ENCODE results near the gene HERC5. TPM values are rescaled to one million over a fixed set of nuclear protein-coding genes. Genes with fewer than 3 reads are reported as not detected.
"Not testable (repeated sequence)": the region's sequence is repeated elsewhere in the genome, so short reads cannot be mapped to it uniquely, and the experiment has no call there.

Gene HERC5
- total and polyA plus RNA-seq, 2 donors = 6.5 to 9.1 TPM

DNA sequence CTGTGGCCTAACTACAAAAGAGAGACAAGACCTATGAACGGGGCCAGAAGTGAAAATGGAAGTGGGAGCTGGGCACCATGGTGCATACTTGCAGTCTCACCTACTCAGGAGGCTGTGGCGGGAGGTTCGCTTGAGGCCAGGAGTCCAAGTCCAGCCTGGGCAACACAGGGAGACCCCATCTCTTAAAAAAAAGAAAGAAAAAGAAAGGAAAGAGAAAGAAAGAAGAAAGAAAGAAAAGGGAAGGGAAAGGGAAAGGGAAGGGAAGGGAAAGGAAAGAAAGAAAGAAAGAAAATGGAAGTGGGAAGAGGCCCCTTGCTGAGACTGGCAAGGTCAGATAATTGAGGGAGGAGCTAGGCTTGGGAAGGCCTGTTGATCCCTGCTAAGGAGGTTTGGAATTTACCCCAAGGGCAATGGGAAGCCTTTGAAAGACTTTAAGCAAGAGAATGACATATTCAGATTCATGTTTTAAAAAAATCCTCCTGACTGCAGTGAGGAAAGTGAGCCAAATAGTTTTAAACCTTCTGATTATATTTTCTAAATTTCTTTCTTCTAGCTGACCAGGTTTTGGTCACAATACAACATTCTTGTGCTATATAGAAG is 17.7 kb upstream of the HERC5 start:
- WGBS = 95% methylated on average over 3 of the region's 3 CpGs
- no peak for DNase-seq (ENCODE audit: extremely low spot score)
- no peaks in the 10 kb centered on the region for H3K36me3 ChIP-seq (ENCODE audit: insufficient read depth)
- H3K4me3 ChIP-seq (ENCODE audit: low read depth, low read length) = no peak overlapping the region
- H3K4me1 ChIP-seq (ENCODE audit: insufficient read depth) = no peaks in the 10 kb centered on the region
- no peak overlapping the region for H3K27ac ChIP-seq (ENCODE audit: low read depth)

DNA sequence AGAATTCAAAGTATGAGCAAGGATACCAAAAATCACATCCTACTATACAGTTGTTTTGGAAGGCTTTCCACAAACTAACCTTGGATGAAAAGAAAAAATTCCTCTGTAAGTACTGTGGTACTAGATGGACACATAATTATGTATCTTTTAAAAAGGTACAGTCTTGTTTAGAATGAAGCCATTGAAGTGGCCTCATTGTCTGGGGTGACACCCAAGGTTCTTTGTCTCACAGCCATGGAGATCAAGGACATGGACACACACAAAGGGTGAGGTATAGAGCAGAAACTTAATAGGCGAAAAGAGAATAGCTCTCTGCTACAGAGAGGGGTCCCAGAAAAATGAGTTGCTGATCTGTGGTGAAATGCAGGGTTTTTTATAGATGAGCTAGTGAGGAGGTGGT is 16.8 kb upstream of the HERC5 start:
- WGBS = 100% methylated on average over 1 of the region's 1 CpG

GRCh38 chr4:88441696-88442095 is 15.2 kb upstream of the HERC5 start:
- H3K4me3 ChIP-seq (ENCODE audit: low read depth, low read length) = no peak overlapping the region
- H3K36me3 ChIP-seq (ENCODE audit: insufficient read depth) = no peaks in the 10 kb centered on the region
- DNase-seq (ENCODE audit: extremely low spot score) = no peak
- H3K27ac ChIP-seq (ENCODE audit: low read depth) = no peak overlapping the region
- H3K4me1 ChIP-seq (ENCODE audit: insufficient read depth) = no peaks in the 10 kb centered on the region

More for the DNA sequence above, 16.8 kb upstream of the HERC5 start:
- Histone ChIP-seq H3K4me1 (ENCODE audit: insufficient read depth) (no peaks in the 10 kb centered on the region), H3K36me3 (ENCODE audit: insufficient read depth) (no peaks in the 10 kb centered on the region), H3K4me3 (ENCODE audit: low read depth, low read length) (no peak overlapping the region), H3K27ac (ENCODE audit: low read depth) (no peak overlapping the region)
- no peak for DNase-seq (ENCODE audit: extremely low spot score)

DNA sequence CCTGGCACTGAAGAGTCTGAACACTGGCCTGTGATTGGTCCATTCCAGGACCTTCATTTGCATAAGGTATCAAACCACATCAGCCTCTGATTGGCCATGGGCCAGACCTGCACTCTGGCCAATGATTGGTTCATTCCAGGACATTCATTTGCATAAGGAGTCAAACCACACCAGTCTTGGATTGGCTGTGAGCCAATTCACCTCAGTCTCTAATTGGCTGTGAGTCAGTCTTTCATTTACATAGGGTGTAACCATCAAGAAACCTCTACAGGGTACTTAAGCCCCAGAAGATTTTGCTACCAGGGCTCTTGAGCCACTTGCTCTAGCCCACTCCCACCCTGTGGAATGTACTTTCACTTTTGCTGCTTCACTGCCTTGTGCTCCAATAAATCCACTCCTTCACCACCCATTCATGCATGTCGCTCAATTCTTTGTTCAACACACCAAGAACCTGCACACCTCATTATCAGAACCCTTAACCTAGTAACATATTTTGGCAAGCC is 14.2 kb upstream of the HERC5 start:
- Histone ChIP-seq H3K4me1 (ENCODE audit: insufficient read depth) (no peaks in the 10 kb centered on the region), H3K4me3 (ENCODE audit: low read depth, low read length) (no peak overlapping the region), H3K27ac (ENCODE audit: low read depth) (no peak overlapping the region), H3K36me3 (ENCODE audit: insufficient read depth) (no peaks in the 10 kb centered on the region)
- WGBS = 97% methylated on average over 1 of the region's 1 CpG
- DNase-seq (ENCODE audit: extremely low spot score) = no peak

- Histone ChIP-seq H3K4me1 (ENCODE audit: insufficient read depth) (no peaks in the 10 kb centered on the region), H3K36me3 (ENCODE audit: insufficient read depth) (no peaks in the 10 kb centered on the region), H3K4me3 (ENCODE audit: low read depth, low read length) (no peak overlapping the region), H3K27ac (ENCODE audit: low read depth) (no peak overlapping the region)
- no peak for DNase-seq (ENCODE audit: extremely low spot score)
- WGBS = 86% methylated on average over 5 of the region's 5 CpGs
These were observed 13.4 kb upstream of the HERC5 start for GRCh38 chr4:88443486-88443885.

DNA sequence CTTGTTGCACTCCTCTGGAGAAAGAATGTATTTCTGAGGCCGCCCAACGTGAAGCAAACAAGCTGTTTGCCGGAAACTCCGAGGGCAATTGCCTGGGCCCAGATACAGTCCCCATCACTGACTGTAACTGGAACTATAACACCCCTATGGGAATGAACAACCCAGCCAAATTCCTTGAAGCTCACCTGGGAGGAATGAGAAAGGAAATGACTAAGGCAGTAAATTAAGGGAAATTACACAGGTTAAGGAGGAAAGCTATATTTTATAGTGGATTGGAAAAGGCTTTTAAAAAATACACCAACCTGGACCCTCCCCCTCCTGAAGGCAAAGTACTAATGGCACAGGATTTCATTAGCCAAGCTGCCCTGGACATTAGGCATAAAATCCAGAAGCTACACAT is 11.7 kb upstream of the HERC5 start:
- H3K36me3 ChIP-seq (ENCODE audit: insufficient read depth) = no peaks in the 10 kb centered on the region
- H3K4me3 ChIP-seq (ENCODE audit: low read depth, low read length) = no peak overlapping the region
- no peak for DNase-seq (ENCODE audit: extremely low spot score)
- WGBS = 71% methylated on average over 4 of the region's 4 CpGs
- H3K4me1 ChIP-seq (ENCODE audit: insufficient read depth) = no peaks in the 10 kb centered on the region
- H3K27ac ChIP-seq (ENCODE audit: low read depth) = no peak overlapping the region

GRCh38 chr4:88446124-88446523 is 10.8 kb upstream of the HERC5 start:
- 74% methylated on average over 3 of the region's 3 CpGs for WGBS
- Histone ChIP-seq H3K27ac (ENCODE audit: low read depth) (no peak overlapping the region), H3K4me1 (ENCODE audit: insufficient read depth) (no peaks in the 10 kb centered on the region), H3K4me3 (ENCODE audit: low read depth, low read length) (no peak overlapping the region), H3K36me3 (ENCODE audit: insufficient read depth) (no peaks in the 10 kb centered on the region)
- no peak for DNase-seq (ENCODE audit: extremely low spot score)

DNA sequence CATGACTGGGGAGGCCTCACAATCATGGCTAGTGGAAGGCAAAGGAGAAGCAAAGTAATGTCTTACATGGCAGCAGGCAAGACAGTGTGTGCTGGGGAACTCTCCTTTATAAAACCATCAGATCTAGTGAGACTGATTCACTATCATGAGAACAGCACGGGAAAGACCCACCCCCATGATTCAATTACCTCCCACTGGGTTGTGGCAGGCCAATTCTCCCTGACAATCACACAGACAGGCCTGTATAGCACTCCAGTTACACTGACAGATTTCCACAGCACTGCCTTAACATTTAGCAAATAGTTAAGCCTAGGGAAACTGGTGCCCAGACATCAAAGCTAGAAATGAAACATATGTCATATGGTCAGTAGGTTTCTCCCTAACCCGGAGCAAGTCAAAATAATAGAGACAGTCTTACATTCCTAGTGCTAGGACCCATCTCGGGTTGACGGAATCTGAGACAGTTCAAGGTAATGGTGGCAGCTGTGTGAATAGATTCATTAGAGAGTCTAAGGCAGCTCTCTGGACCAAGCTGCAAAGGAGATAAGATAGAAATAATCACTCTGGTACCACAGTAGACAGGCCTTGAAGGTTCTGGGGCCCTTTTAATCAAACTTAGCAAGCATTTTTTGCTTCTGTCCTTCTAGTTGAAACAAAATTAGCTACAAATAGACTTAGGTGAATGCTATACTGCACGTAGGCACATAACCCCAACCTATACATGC is 9.4 kb upstream of the HERC5 start:
- no peaks in the 10 kb centered on the region for H3K36me3 ChIP-seq (ENCODE audit: insufficient read depth)
- no peaks in the 10 kb centered on the region for H3K4me1 ChIP-seq (ENCODE audit: insufficient read depth)
- no peak overlapping the region for H3K4me3 ChIP-seq (ENCODE audit: low read depth, low read length)
- no peak overlapping the region for H3K27ac ChIP-seq (ENCODE audit: low read depth)
- 71% methylated on average over 5 of the region's 5 CpGs for WGBS
- DNase-seq (ENCODE audit: extremely low spot score) = no peak

GRCh38 chr4:88448211-88448765 is 8.6 kb upstream of the HERC5 start:
- not testable (repeated sequence) for H3K4me3 ChIP-seq (ENCODE audit: low read depth, low read length); H3K36me3 ChIP-seq (ENCODE audit: insufficient read depth); DNase-seq (ENCODE audit: extremely low spot score); H3K4me1 ChIP-seq (ENCODE audit: insufficient read depth); H3K27ac ChIP-seq (ENCODE audit: low read depth)
- WGBS = 92% methylated on average over 7 of the region's 7 CpGs

- DNase-seq (ENCODE audit: extremely low spot score) = no peak
- Histone ChIP-seq H3K4me1 (ENCODE audit: insufficient read depth) (no peaks in the 10 kb centered on the region), H3K4me3 (ENCODE audit: low read depth, low read length) (no peak overlapping the region), H3K36me3 (ENCODE audit: insufficient read depth) (no peaks in the 10 kb centered on the region), H3K27ac (ENCODE audit: low read depth) (no peak overlapping the region)
These were observed 8.0 kb upstream of the HERC5 start for GRCh38 chr4:88448889-88449288.

DNA sequence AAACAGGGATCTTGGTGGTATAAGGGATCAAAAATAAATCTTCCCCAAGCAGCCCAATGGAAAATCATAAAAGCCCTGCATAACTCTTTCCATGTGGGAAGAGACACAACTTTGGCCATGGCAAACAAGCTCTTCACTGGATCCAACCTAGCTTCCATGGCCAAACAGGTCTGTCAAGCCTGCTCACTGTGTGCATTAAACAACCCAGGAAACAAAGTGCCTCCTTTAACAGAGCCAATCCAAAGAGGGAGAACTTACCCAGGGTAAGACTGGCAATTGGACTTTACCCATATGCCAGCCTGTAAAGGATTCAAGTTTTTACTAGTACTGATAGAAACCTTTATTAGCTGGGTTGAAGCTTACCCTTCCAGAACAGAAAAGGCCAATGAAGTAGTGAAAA is 7.6 kb upstream of the HERC5 start:
- DNase-seq (ENCODE audit: extremely low spot score) = no peak
- Histone ChIP-seq H3K4me1 (ENCODE audit: insufficient read depth) (no peaks in the 10 kb centered on the region), H3K4me3 (ENCODE audit: low read depth, low read length) (no peak overlapping the region), H3K27ac (ENCODE audit: low read depth) (no peak overlapping the region), H3K36me3 (ENCODE audit: insufficient read depth) (no peaks in the 10 kb centered on the region)

GRCh38 chr4:88451205-88451604 is 5.7 kb upstream of the HERC5 start:
- Histone ChIP-seq H3K27ac (ENCODE audit: low read depth) (no peak overlapping the region), H3K4me1 (ENCODE audit: insufficient read depth) (no peaks in the 10 kb centered on the region), H3K36me3 (ENCODE audit: insufficient read depth) (no peaks in the 10 kb centered on the region), H3K4me3 (ENCODE audit: low read depth, low read length) (no peak overlapping the region)
- no peak for DNase-seq (ENCODE audit: extremely low spot score)
- WGBS = 84% methylated on average over 2 of the region's 2 CpGs

GRCh38 chr4:88452912-88453311 is 4.0 kb upstream of the HERC5 start:
- WGBS = 81% methylated on average over 2 of the region's 2 CpGs
- Histone ChIP-seq H3K27ac (ENCODE audit: low read depth) (no peak overlapping the region), H3K4me1 (ENCODE audit: insufficient read depth) (no peaks in the 10 kb centered on the region), H3K4me3 (ENCODE audit: low read depth, low read length) (no peak overlapping the region), H3K36me3 (ENCODE audit: insufficient read depth) (no peaks in the 10 kb centered on the region)
- no peak for DNase-seq (ENCODE audit: extremely low spot score)

DNA sequence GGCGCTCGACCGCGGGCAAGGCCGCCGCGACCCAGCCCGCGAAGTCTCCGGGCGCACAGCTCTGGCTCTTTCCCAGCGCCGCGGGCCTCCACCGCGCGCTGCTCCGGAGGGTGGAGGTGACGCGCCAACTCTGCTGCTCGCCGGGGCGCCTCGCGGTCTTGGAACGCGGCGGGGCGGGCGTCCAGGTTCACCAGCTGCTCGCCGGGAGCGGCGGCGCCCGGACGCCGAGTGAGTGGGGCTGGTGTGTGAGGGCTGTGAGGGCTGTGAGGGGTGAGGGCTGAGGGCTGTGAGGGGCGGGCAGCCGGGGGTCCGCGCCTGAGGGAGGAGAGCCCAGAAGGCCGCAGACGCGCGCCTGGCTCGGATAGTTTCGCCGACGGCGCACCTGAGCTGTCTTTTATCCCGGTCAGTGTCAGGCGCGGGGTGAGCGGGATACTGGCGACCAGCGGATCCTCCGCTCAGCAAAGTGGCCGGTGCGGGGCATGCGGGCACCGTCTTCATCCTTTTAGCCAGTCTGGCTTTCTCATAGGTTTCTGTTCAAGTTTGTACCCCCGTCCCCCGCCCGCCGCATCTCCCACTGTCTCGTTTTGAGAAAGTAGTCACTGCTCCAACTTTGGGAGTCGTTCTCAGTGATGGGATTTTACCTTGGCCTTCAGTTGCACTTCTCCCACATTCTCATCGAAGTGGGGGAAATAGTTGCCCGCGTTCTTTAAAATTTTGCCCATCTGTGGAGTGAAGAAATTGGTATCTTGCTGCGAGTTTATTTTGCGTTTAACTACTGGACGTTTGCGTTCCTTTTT is 586 bp downstream of the HERC5 start:
- no peaks in the 10 kb centered on the region for H3K4me1 ChIP-seq (ENCODE audit: insufficient read depth)
- peak overlapping the region; percentile 76 for H3K4me3 ChIP-seq (ENCODE audit: low read depth, low read length)
- no peaks in the 10 kb centered on the region for H3K36me3 ChIP-seq (ENCODE audit: insufficient read depth)
- no peak for DNase-seq (ENCODE audit: extremely low spot score)
- WGBS = 5% methylated on average over 75 of the region's 75 CpGs
- H3K27ac ChIP-seq (ENCODE audit: low read depth) = peak overlapping the region; percentile 87

All from urinary bladder (tissue), 4 donors.